GM13977 (cell line): Measurements from ENCODE around the gene SULT1B1.

Experiments used
- DNase-seq: peaks from one replicate; pipeline ENCODE4 v3.0.0; 2012; ENCODE audit warnings: low spot score
- CTCF ChIP-seq: IDR thresholded peaks from 2 replicates; pipeline ENCODE4 v1.5.1; 2012; ENCODE audit warnings: mild to moderate bottlenecking, control low read depth; ENCODE audit not compliant: insufficient read depth; ENCODE audit errors: extremely low read depth, missing control alignments
- in situ Hi-C: fragments of 300-500 bp; cut with MboI; formaldehyde crosslinking; loops from one replicate; pipeline ENCODE4 v1.12.0; 2022; ENCODE audit warnings: low sequenced_read_pairs, low pct_unique_long_range_greater_than_20kb, mixed read lengths, inconsistent platforms; ENCODE audit not compliant: unreplicated experiment

The SULT1B1 gene

GRCh38 chr4:69754926-69755580, 5.4 kb downstream of the SULT1B1 start:
- TF ChIP-seq CTCF = no peak
- in situ Hi-C loops = no loop called here
- DNase-seq = no peak

- in situ Hi-C loops = no loop called here
Measured at GRCh38 chr4:69753686-69754085, 6.7 kb downstream of the SULT1B1 start.

GRCh38 chr4:69750346-69750745, 10.1 kb downstream of the SULT1B1 start:
- in situ Hi-C loops = no loop called here

More at GRCh38 chr4:69753686-69754085, 6.7 kb downstream of the SULT1B1 start:
- DNase-seq = no peak
- TF ChIP-seq CTCF = no peak

GRCh38 chr4:69749771-69750170, 10.6 kb downstream of the SULT1B1 start:
- no peak for TF ChIP-seq CTCF
- no peak for DNase-seq
- in situ Hi-C loops = no loop called here

More at GRCh38 chr4:69750346-69750745, 10.1 kb downstream of the SULT1B1 start:
- no peak for DNase-seq
- TF ChIP-seq CTCF = no peak

GRCh38 chr4:69748173-69748572, 12.2 kb downstream of the SULT1B1 start:
- DNase-seq = no peak
- in situ Hi-C loops = no loop called here
- no peak for TF ChIP-seq CTCF

- DNase-seq = no peak
- in situ Hi-C loops = no loop called here
- no peak for TF ChIP-seq CTCF
Measured at GRCh38 chr4:69744157-69744478, 16.3 kb downstream of the SULT1B1 start.
